ENCODE results near the gene CHMP6. TPM values are rescaled to one million over a fixed set of nuclear protein-coding genes. Genes with fewer than 3 reads are reported as not detected.
A peak's percentile ranks its signal among the peaks of the same experiment; 100 is the strongest.

The CHMP6 gene
- polyA plus RNA-seq, 3 donors = 20.3 to 44.8 (median 44.1) TPM

GRCh38 chr17:80969674-80970043 is 22.0 kb upstream of the CHMP6 start:
- intact Hi-C loops (cut with micrococcal nuclease) = loop anchor here in 1 of 2 donors (10.0 kb wide), 1 partner anchor 145 kb away; no protein-coding TSS in a partner anchor
- Mint-ChIP-seq H3K27me3 (ENCODE audit: low read depth in 3 of 3) (peaks cover 0 to 25% (median 23%) of the 10 kb centered on the region in 3 donors), H3K27ac (no peak overlapping the region), H3K9me3 (peaks cover 0 to 1% (median 0%) of the 10 kb centered on the region in 7 donors), H3K4me3 (peak overlapping the region in 1 of 2 donors; percentile 37), H3K4me1 (peaks cover 11% of the 10 kb centered on the region), H3K36me3 (peaks cover 5 to 13% of the 10 kb centered on the region in 2 donors)
- H3K4me1 ChIP-seq (ENCODE audit: control insufficient read depth in 1 of 2, insufficient read depth in 2 of 2, low read length in 2 of 2) = peaks cover 8 to 15% of the 10 kb centered on the region in 2 donors
- no peak overlapping the region for H2AFZ ChIP-seq (ENCODE audit: insufficient read depth, low read depth, low read length, poor library complexity, severe bottlenecking)
- 83% methylated on average over 8 of the region's 10 CpGs for WGBS (ENCODE audit: insufficient coverage)
- no peak overlapping the region for H3K9ac ChIP-seq (ENCODE audit: insufficient read depth, low read length, poor library complexity, severe bottlenecking)
- H3K79me2 ChIP-seq (ENCODE audit: insufficient read depth, low read length) = no peaks in the 10 kb centered on the region
- TF ChIP-seq, protein P1, sequence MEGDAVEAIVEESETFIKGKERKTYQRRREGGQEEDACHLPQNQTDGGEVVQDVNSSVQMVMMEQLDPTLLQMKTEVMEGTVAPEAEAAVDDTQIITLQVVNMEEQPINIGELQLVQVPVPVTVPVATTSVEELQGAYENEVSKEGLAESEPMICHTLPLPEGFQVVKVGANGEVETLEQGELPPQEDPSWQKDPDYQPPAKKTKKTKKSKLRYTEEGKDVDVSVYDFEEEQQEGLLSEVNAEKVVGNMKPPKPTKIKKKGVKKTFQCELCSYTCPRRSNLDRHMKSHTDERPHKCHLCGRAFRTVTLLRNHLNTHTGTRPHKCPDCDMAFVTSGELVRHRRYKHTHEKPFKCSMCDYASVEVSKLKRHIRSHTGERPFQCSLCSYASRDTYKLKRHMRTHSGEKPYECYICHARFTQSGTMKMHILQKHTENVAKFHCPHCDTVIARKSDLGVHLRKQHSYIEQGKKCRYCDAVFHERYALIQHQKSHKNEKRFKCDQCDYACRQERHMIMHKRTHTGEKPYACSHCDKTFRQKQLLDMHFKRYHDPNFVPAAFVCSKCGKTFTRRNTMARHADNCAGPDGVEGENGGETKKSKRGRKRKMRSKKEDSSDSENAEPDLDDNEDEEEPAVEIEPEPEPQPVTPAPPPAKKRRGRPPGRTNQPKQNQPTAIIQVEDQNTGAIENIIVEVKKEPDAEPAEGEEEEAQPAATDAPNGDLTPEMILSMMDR (IDR thresholded peaks at IDR 0.05) = no peak
- no peaks in the 10 kb centered on the region for H3K9me3 ChIP-seq (replicated peaks in 1 of 2; ENCODE audit: control insufficient read depth in 1 of 2, insufficient read depth in 1 of 2, low read length in 2 of 2)
- peaks cover 0 to 2% of the 10 kb centered on the region in 2 donors for H3K27me3 ChIP-seq (ENCODE audit: control insufficient read depth in 2 of 2, insufficient read depth in 2 of 2, low read length in 2 of 2)
- peaks cover 0 to 1% of the 10 kb centered on the region in 2 donors for H3K36me3 ChIP-seq (replicated peaks in 1 of 2; ENCODE audit: control insufficient read depth in 1 of 2, insufficient read depth in 2 of 2, low read length in 2 of 2)
- no peak for DNase-seq
- peak overlapping the region; percentile 11 for H3K4me2 ChIP-seq (replicated peaks; ENCODE audit: extremely low read depth, low read length, poor library complexity, severe bottlenecking)
- no peak overlapping the region for H3K27ac ChIP-seq (ENCODE audit: low read depth in 1 of 2, low read length in 2 of 2)
- H4K20me1 ChIP-seq (ENCODE audit: insufficient read depth, low read length) = no peaks in the 10 kb centered on the region
- no peak overlapping the region for H3K4me3 ChIP-seq (replicated peaks in 1 of 3; ENCODE audit: low read depth in 2 of 3, low read length in 3 of 3)

GRCh38 chr17:80970044-80970761 is 21.4 kb upstream of the CHMP6 start:
- intact Hi-C loops (cut with micrococcal nuclease) = loop anchor here in 1 of 2 donors (10.0 kb wide), 1 partner anchor 145 kb away; no protein-coding TSS in a partner anchor
- peaks cover 4 to 10% of the 10 kb centered on the region in 2 donors for H3K36me3 Mint-ChIP-seq
- no peaks in the 10 kb centered on the region for H4K20me1 ChIP-seq (ENCODE audit: insufficient read depth, low read length)
- H3K4me3 ChIP-seq (replicated peaks in 1 of 3; ENCODE audit: low read depth in 2 of 3, low read length in 3 of 3) = no peak overlapping the region
- no peak overlapping the region for H3K27ac ChIP-seq (ENCODE audit: low read depth in 1 of 2, low read length in 2 of 2)
- 29% methylated on average over 19 of the region's 20 CpGs for WGBS (ENCODE audit: insufficient coverage)
- H3K4me3 Mint-ChIP-seq = peak overlapping the region in 1 of 2 donors; percentile 57
- no peaks in the 10 kb centered on the region for H3K79me2 ChIP-seq (ENCODE audit: insufficient read depth, low read length)
- H3K9me3 Mint-ChIP-seq = peaks cover 0 to 1% (median 0%) of the 10 kb centered on the region in 7 donors
- H3K27me3 ChIP-seq (ENCODE audit: control insufficient read depth in 2 of 2, insufficient read depth in 2 of 2, low read length in 2 of 2) = peaks cover 0 to 2% of the 10 kb centered on the region in 2 donors
- no peaks in the 10 kb centered on the region for H3K36me3 ChIP-seq (replicated peaks in 1 of 2; ENCODE audit: control insufficient read depth in 1 of 2, insufficient read depth in 2 of 2, low read length in 2 of 2)
- no peak overlapping the region for H3K27ac Mint-ChIP-seq
- peak in 1 of 3 donors; percentile 8 for DNase-seq
- H3K27me3 Mint-ChIP-seq (ENCODE audit: low read depth in 3 of 3) = peaks cover 0 to 27% (median 25%) of the 10 kb centered on the region in 3 donors
- no peaks in the 10 kb centered on the region for H3K9me3 ChIP-seq (replicated peaks in 1 of 2; ENCODE audit: control insufficient read depth in 1 of 2, insufficient read depth in 1 of 2, low read length in 2 of 2)
- H3K9ac ChIP-seq (ENCODE audit: insufficient read depth, low read length, poor library complexity, severe bottlenecking) = no peak overlapping the region
- peaks cover 11% of the 10 kb centered on the region for H3K4me1 Mint-ChIP-seq
- H2AFZ ChIP-seq (ENCODE audit: insufficient read depth, low read depth, low read length, poor library complexity, severe bottlenecking) = no peak overlapping the region
- no peak overlapping the region for H3K4me2 ChIP-seq (replicated peaks; ENCODE audit: extremely low read depth, low read length, poor library complexity, severe bottlenecking)
- TF ChIP-seq, protein P1 (IDR thresholded peaks at IDR 0.05) = peak; percentile 37
- peaks cover 8 to 15% of the 10 kb centered on the region in 2 donors for H3K4me1 ChIP-seq (ENCODE audit: control insufficient read depth in 1 of 2, insufficient read depth in 2 of 2, low read length in 2 of 2)

Measured in CD14-positive monocyte (primary cell).